Transverse colon (tissue), 3 donors: Measurements from ENCODE around the gene GPX2.

ENCODE experiments used
- CTCF ChIP-seq, 5 experiments: fragments of 200-600 bp in 3 of 5; fragments of 450-650 bp in 2 of 5; sonication (generic) in 3 of 5; IDR thresholded peaks; 1 replicate in 2 of 5; 2 replicates in 3 of 5; pipeline ENCODE4 v1.5.1; 2016 to 2017; ENCODE audit warnings: antibody characterized with exemption in 5 of 5, inconsistent platforms in 3 of 5, mild to moderate bottlenecking in 2 of 5, moderate library complexity in 1 of 5
- POLR2A ChIP-seq: fragments of 450-650 bp; IDR thresholded peaks from one replicate; pipeline ENCODE4 v1.6.1; 2016; ENCODE audit warnings: antibody characterized with exemption, mild to moderate bottlenecking, moderate library complexity

GRCh38 chr14:64944041-64944440, 1.5 kb upstream of the GPX2 start:
- TF ChIP-seq CTCF (IDR thresholded peaks at IDR 0.05) (no peak), POLR2A (no peak)
